ENCODE measurements around the gene CPSF3. TPM values are rescaled to one million over a fixed set of nuclear protein-coding genes. Genes with fewer than 3 reads are reported as not detected.

The CPSF3 gene
- total and polyA plus RNA-seq, 2 of the 13 experiments (the other 11 are each of a cell fraction or from before 2014, with no cell fraction given): 19.8 to 93.0 TPM

GRCh38 chr2:9391961-9392720 lies 31.3 kb upstream of the CPSF3 start:
- 95% methylated on average over 13 of the region's 13 CpGs for WGBS (ENCODE audit: low lambda C conversion rate)
- Histone ChIP-seq H3K4me3 (replicated peaks in 1 of 3; ENCODE audit: insufficient read depth in 1 of 3, low read depth in 2 of 3, low read length in 3 of 3) (no peak overlapping the region), H2AFZ (ENCODE audit: low read length) (no peak overlapping the region), H3K27me3 (ENCODE audit: control insufficient read depth in 1 of 2, insufficient read depth in 2 of 2, low read length in 2 of 2) (no peaks in the 10 kb centered on the region), H3K79me2 (ENCODE audit: insufficient read depth, low read length) (no peaks in the 10 kb centered on the region), H3K9ac (ENCODE audit: insufficient read depth, low read depth, low read length) (no peak overlapping the region), H3K4me1 (ENCODE audit: insufficient read depth, low read length) (peaks cover 33% of the 10 kb centered on the region), H3K9me3 (ENCODE audit: low read length) (no peaks in the 10 kb centered on the region), H3K36me3 (replicated peaks in 1 of 2; ENCODE audit: control insufficient read depth in 1 of 2, insufficient read depth in 2 of 2, low read length in 2 of 2) (peaks cover 6 to 30% of the 10 kb centered on the region in 2 experiments; a peak in 4 of 5 replicates), H3K27ac (ENCODE audit: extremely low read length, insufficient read depth, low read length) (no peak overlapping the region), H3K4me2 (ENCODE audit: low read depth, low read length) (no peak overlapping the region), H4K20me1 (ENCODE audit: insufficient read depth, low read length) (no peaks in the 10 kb centered on the region)
- in situ Hi-C loops (cut with HindIII; ENCODE audit: extremely low pct_ligation_motif_present, low pct_unique_long_range_greater_than_20kb) (no loop called here), intact Hi-C loops (cut with micrococcal nuclease; ENCODE audit: unreplicated experiment) (no loop called here)
- CTCF ChIA-PET (ENCODE audit: low intra/inter-chr PET ratio, low total read pairs): no interaction called here
- DNase-seq (ENCODE audit: low spot score) (no peak), FAIRE-seq (no peak), ATAC-seq (no peak)
- BruUV-seq (replicated peaks): no TSS peak
- POLR2A ChIA-PET: interaction anchor here (1.4 kb wide), 1 partner anchor 11 kb away, joined by 4 read pairs; no protein-coding TSS in a partner anchor
- TF ChIP-seq SP1 (IDR thresholded peaks at IDR 0.05) (no peak), SP1 (CRISPR knock-in tag; IDR thresholded peaks at IDR 0.05) (no peak), SYNCRIP (IDR thresholded peaks at IDR 0.05; ENCODE audit: insufficient read depth, low read depth, low read length) (no peak), ZNF558 (CRISPR knock-in tag; IDR thresholded peaks at IDR 0.05; ENCODE audit: borderline replicate concordance) (no peak), ZBTB42 (CRISPR knock-in tag; IDR thresholded peaks at IDR 0.05) (no peak), TBX2 (CRISPR knock-in tag; IDR thresholded peaks at IDR 0.05; ENCODE audit: borderline replicate concordance) (no peak), ELF3 (CRISPR knock-in tag; IDR thresholded peaks at IDR 0.05) (no peak), KDM1A (CRISPR knock-in tag; IDR thresholded peaks at IDR 0.05) (no peak), AFF4 (CRISPR knock-in tag; IDR thresholded peaks at IDR 0.05) (no peak), ZNF556 (CRISPR knock-in tag; IDR thresholded peaks at IDR 0.05; ENCODE audit: borderline replicate concordance) (no peak), MYNN (CRISPR knock-in tag; IDR thresholded peaks at IDR 0.05; ENCODE audit: low read depth) (no peak), ZBTB38 (CRISPR knock-in tag; IDR thresholded peaks at IDR 0.05) (no peak), GMEB2 (CRISPR knock-in tag; IDR thresholded peaks at IDR 0.05; ENCODE audit: low read depth) (no peak), THAP8 (CRISPR knock-in tag; IDR thresholded peaks at IDR 0.05; ENCODE audit: borderline replicate concordance) (no peak), MED8 (CRISPR knock-in tag; IDR thresholded peaks at IDR 0.05; ENCODE audit: insufficient replicate concordance) (no peak)
- TF ChIP-seq, protein P1, sequence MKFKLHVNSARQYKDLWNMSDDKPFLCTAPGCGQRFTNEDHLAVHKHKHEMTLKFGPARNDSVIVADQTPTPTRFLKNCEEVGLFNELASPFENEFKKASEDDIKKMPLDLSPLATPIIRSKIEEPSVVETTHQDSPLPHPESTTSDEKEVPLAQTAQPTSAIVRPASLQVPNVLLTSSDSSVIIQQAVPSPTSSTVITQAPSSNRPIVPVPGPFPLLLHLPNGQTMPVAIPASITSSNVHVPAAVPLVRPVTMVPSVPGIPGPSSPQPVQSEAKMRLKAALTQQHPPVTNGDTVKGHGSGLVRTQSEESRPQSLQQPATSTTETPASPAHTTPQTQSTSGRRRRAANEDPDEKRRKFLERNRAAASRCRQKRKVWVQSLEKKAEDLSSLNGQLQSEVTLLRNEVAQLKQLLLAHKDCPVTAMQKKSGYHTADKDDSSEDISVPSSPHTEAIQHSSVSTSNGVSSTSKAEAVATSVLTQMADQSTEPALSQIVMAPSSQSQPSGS (CRISPR knock-in tag; IDR thresholded peaks at IDR 0.05): no peak
